K562 (cell line): ENCODE data around the gene MED13L. TPM values are rescaled to one million over a fixed set of nuclear protein-coding genes. Genes with fewer than 3 reads are reported as not detected.

Source experiments
- ATAC-seq: fragments of 200-7000 bp; cut with Tn5 transposase; 3 replicates; pipeline ENCODE4 v1.9.1; 2020; ENCODE audit warnings: moderate library complexity
- BruUV-seq: library from RNA; stranded (reverse); fragments of 400-500 nt; replicated peaks from 2 replicates; lab custom pipeline; 2021; lab: Mats Ljungman, UMichigan
- CTCF ChIA-PET: fragments of 300-600 bp; formaldehyde crosslinking; extraction: SDS; loops from one replicate; lab custom pipeline; 2021; ENCODE audit warnings: low intra/inter-chr PET ratio; lab: Yijun Ruan, JAX
- POLR2A ChIA-PET: fragments of 300-600, 350-650 bp; sonication (Branson Sonifier 250); formaldehyde crosslinking; extraction: SDS; loops from one replicate; lab custom pipeline; 2021; ENCODE audit warnings: antibody characterized with exemption, inconsistent platforms; lab: Yijun Ruan, JAX
- DNase-seq, 4 experiments: peaks; one replicate each; pipeline versions ENCODE4 v3.0.0 to v3.0.0-alpha.2; 2011 to 2018; ENCODE audit warnings: low spot score in 3 of 4, mixed read lengths in 3 of 4; ENCODE audit errors: extremely low read depth in 1 of 4
- FAIRE-seq: peaks from 2 replicates; lab custom pipeline; 2011; peaks lifted over from hg19 to GRCh38; lab: Jason Lieb, UNC
- H2AFZ ChIP-seq: 2 replicates; pipeline ENCODE4 v1.6.0; 2011; ENCODE audit warnings: low read depth, low read length, control low read depth, inconsistent platforms
- H3K27ac ChIP-seq: fragments of 200-600 bp; 3 replicates; pipeline ENCODE4 v1.8.0; 2011; ENCODE audit warnings: low read depth, mild to moderate bottlenecking, control low read depth, inconsistent platforms, low read length, moderate library complexity, mixed read lengths; ENCODE audit errors: extremely low read depth
- H3K27me3 ChIP-seq, 2 experiments: fragments of 300-600 bp in 1 of 2; 2 replicates in 1 of 2; 3 replicates in 1 of 2; pipeline versions ENCODE4 v1.6.0 to v1.8.0; 2011; ENCODE audit warnings: inconsistent platforms in 2 of 2, low read length in 2 of 2, mild to moderate bottlenecking in 1 of 2, mixed read lengths in 1 of 2, moderate library complexity in 1 of 2; ENCODE audit not compliant: control insufficient read depth in 2 of 2, insufficient read depth in 2 of 2
- H3K36me3 ChIP-seq: fragments of 300-600 bp; 3 replicates; pipeline ENCODE4 v1.8.0; 2011; ENCODE audit warnings: mild to moderate bottlenecking, low read length, inconsistent platforms; ENCODE audit not compliant: control insufficient read depth, insufficient read depth
- H3K4me1 ChIP-seq, 2 experiments: fragments of 200-600 bp in 1 of 2; replicated peaks in 1 of 2; 2 replicates in 1 of 2; 3 replicates in 1 of 2; pipeline versions ENCODE4 v1.5.1 to v1.8.0; 2011; ENCODE audit warnings: inconsistent platforms in 2 of 2, low read length in 2 of 2, mild to moderate bottlenecking in 1 of 2, mixed read lengths in 1 of 2, moderate library complexity in 1 of 2; ENCODE audit not compliant: control insufficient read depth in 2 of 2, insufficient read depth in 2 of 2
- H3K4me2 ChIP-seq: 2 replicates; pipeline ENCODE4 v1.6.1; 2011; ENCODE audit warnings: low read length, control low read depth, inconsistent platforms, mixed read lengths; ENCODE audit not compliant: insufficient read depth
- H3K4me3 ChIP-seq: fragments of 200-600 bp; sonication (generic), shearing (Covaris generic); 2 replicates; pipeline ENCODE4 v1.5.1; 2016; ENCODE audit warnings: control low read depth, inconsistent platforms
- H3K79me2 ChIP-seq: fragments of 200-600 bp; 3 replicates; pipeline ENCODE4 v1.8.0; 2011; ENCODE audit warnings: low read length, inconsistent platforms; ENCODE audit not compliant: control insufficient read depth, insufficient read depth
- H3K9ac ChIP-seq, 2 experiments: 2 replicates each; pipeline versions ENCODE4 v1.6.0 to v1.6.1; 2011; ENCODE audit warnings: low read depth in 2 of 2, low read length in 2 of 2, control low read depth in 1 of 2, inconsistent platforms in 1 of 2, mild to moderate bottlenecking in 1 of 2, mixed read lengths in 1 of 2; ENCODE audit not compliant: insufficient read depth in 1 of 2
- H3K9me1 ChIP-seq: one replicate; pipeline ENCODE4 v1.6.0; 2011; ENCODE audit warnings: inconsistent platforms, mild to moderate bottlenecking, low read length, moderate library complexity; ENCODE audit not compliant: control insufficient read depth, insufficient read depth
- H3K9me3 ChIP-seq: replicated peaks from 2 replicates; pipeline ENCODE4 v1.5.1; 2011; ENCODE audit warnings: low read depth, low read length, inconsistent platforms; ENCODE audit not compliant: control insufficient read depth, insufficient read depth
- H4K20me1 ChIP-seq: replicated peaks from 2 replicates; pipeline ENCODE4 v1.6.1; 2011; ENCODE audit warnings: low read length, inconsistent platforms, mixed read lengths; ENCODE audit not compliant: control insufficient read depth, insufficient read depth
- CHD7 ChIP-seq: fragments of 200-600 bp; sonication (generic); IDR thresholded peaks from one replicate; pipeline ENCODE4 v1.6.1; 2012; ENCODE audit warnings: mild to moderate bottlenecking, low read depth, low read length, inconsistent platforms
- ZNF75A ChIP-seq: fragments of 450-650 bp; formaldehyde crosslinking; IDR thresholded peaks from 2 replicates; pipeline ENCODE4 v1.4.0; 2020; ENCODE audit warnings: mild to moderate bottlenecking
- in situ Hi-C: fragments of 300-500 bp; cut with MboI; formaldehyde crosslinking; loops from 4 replicates; pipeline ENCODE4 v1.15.0; 2018; ENCODE audit warnings: inconsistent platforms, mixed read lengths
- intact Hi-C: fragments of 100-400 bp; cut with micrococcal nuclease; formaldehyde crosslinking; loops from 2 replicates; pipeline ENCODE4 v1.14.2; 2022
- polyA plus RNA-seq, 8 experiments: library from polyadenylated mRNA; depleted of rRNA in 4 of 8; stranded (reverse) in 5 of 8; unstranded in 3 of 8; fragments of >200 nt; fragmentation: Nextera tagmentation in 2 of 8; fragmentation: Illumina TruSeq in 1 of 8; extraction: Ambion mirVana in 2 of 8; extraction: Trizol in 1 of 8; gene quantifications; 2 replicates each; pipeline versions ENCODE4 v1.2.1 to v1.2.3, GENCODE V29; 2011 to 2014; ENCODE audit warnings: inconsistent platforms in 1 of 8, missing spikeins in 1 of 8
- total RNA-seq, 7 experiments: library from RNA; depleted of rRNA in 6 of 7; stranded (reverse); fragments of >200 nt in 6 of 7; fragmentation: Illumina TruSeq in 2 of 7; extraction: Trizol in 2 of 7; gene quantifications; 2 replicates each; pipeline versions ENCODE4 v1.2.1 to v1.2.3, GENCODE V29; 2011 to 2021; ENCODE audit warnings: low replicate concordance in 1 of 7

MED13L gene
- total and polyA plus RNA-seq, 9 of the 15 experiments (the other 6 are each of a cell fraction or from before 2014, with no cell fraction given), result 13.4 to 90.3 (median 36.9) TPM

GRCh38 chr12:116126610-116127009 is 150.9 kb downstream of the MED13L start:
- Histone ChIP-seq H4K20me1 (0 out of 2 replicates have a peak, but pooled peaks cover 19% of the 10 kb centered on the region), H3K27me3 (no peaks in the 10 kb centered on the region), H2AFZ (no peak overlapping the region), H3K9me3 (no peaks in the 10 kb centered on the region), H3K79me2 (peaks cover 100% of the 10 kb centered on the region), H3K9ac (no peak overlapping the region), H3K4me1 (peaks cover 1 to 29% of the 10 kb centered on the region in 2 experiments; a peak in 4 of 5 replicates), H3K4me3 (no peak overlapping the region), H3K9me1 (no peaks in the 10 kb centered on the region), H3K36me3 (no peaks in the 10 kb centered on the region), H3K27ac (peak overlapping the region; percentile 21; the same call in 1 of the 3 replicates), H3K4me2 (no peak overlapping the region)
- FAIRE-seq, result no peak
- DNase-seq, result no peak
- intact Hi-C loops, result no loop called here
- POLR2A ChIA-PET, result interaction anchor here (0.7 to 2.7 kb wide), 2 partner anchors 15 to 119 kb away, joined by 3 to 8 read pairs; no protein-coding TSS in a partner anchor
- CTCF ChIA-PET, result no interaction called here
- BruUV-seq, result no TSS peak
- in situ Hi-C loops, result no loop called here
- ATAC-seq, result no peak
- TF ChIP-seq CHD7 (no peak), ZNF75A (CRISPR knock-in tag) (0 out of 2 replicates have a peak, but pooled peaks have one; percentile 48)
